Aorta (tissue), 5 donors: ENCODE data around the gene OGFOD2. TPM values are rescaled to one million over a fixed set of nuclear protein-coding genes. Genes with fewer than 3 reads are reported as not detected.

ENCODE experiments used
- ATAC-seq: fragments of 200-7000 bp; cut with Tn5 transposase; one replicate; pipeline ENCODE4 v1.9.1; 2022; ENCODE audit warnings: moderate library complexity; ENCODE audit not compliant: low FRiP score
- DNase-seq, 2 donors: peaks; one replicate each; pipeline ENCODE4 v3.0.0-alpha.2; 2020
- H3K27ac ChIP-seq, 2 donors: one replicate each; pipeline ENCODE4 v1.5.1; 2013; ENCODE audit warnings: low read length in 2 of 2, mild to moderate bottlenecking in 2 of 2, moderate library complexity in 2 of 2, control low read depth in 1 of 2, inconsistent platforms in 1 of 2, low read depth in 1 of 2
- H3K27me3 ChIP-seq, 2 donors: one replicate each; pipeline ENCODE4 v1.6.1; 2013; ENCODE audit warnings: control low read depth in 1 of 2, low read length in 1 of 2, mild to moderate bottlenecking in 1 of 2, moderate library complexity in 1 of 2; ENCODE audit not compliant: insufficient read depth in 2 of 2, control insufficient read depth in 1 of 2
- H3K36me3 ChIP-seq, 2 donors: one replicate each; pipeline ENCODE4 v1.6.1; 2013; ENCODE audit warnings: control low read depth in 1 of 2, low read length in 1 of 2, mild to moderate bottlenecking in 1 of 2; ENCODE audit not compliant: insufficient read depth in 2 of 2, control insufficient read depth in 1 of 2
- H3K4me1 ChIP-seq, 2 donors: one replicate each; pipeline ENCODE4 v1.6.1; 2013; ENCODE audit warnings: low read length in 2 of 2, control low read depth in 1 of 2, mild to moderate bottlenecking in 1 of 2, moderate library complexity in 1 of 2; ENCODE audit not compliant: insufficient read depth in 2 of 2, control insufficient read depth in 1 of 2
- H3K4me3 ChIP-seq, 2 donors: one replicate each; pipeline ENCODE4 v1.5.1; 2013; ENCODE audit warnings: low read length in 2 of 2, control low read depth in 1 of 2, mild to moderate bottlenecking in 1 of 2
- H3K9me3 ChIP-seq: one replicate; pipeline ENCODE4 v1.6.1; 2013; ENCODE audit warnings: mild to moderate bottlenecking, low read length; ENCODE audit not compliant: control insufficient read depth
- WGBS, 2 donors: extraction: QIAGEN DNeasy Blood & Tissue Kit; methylation state at CpG; one replicate each; pipeline ENCODE4 v1.1.7; 2013; 5-methylcytosine and 5-hydroxymethylcytosine counted together
- intact Hi-C, 2 donors: fragments of 100-400 bp; cut with DNase I; formaldehyde crosslinking; loops; one replicate each; pipeline versions ENCODE4 v1.14.2 to v1.15.0; 2022
- polyA plus RNA-seq, 2 donors: library from polyadenylated mRNA; stranded (reverse); fragments of 200-250 nt; gene quantifications; one replicate each; pipeline ENCODE4 v1.2.3, GENCODE V29; 2013
- total RNA-seq, 2 donors: library from RNA; stranded (reverse); fragmentation: NEBNext Ultra II Directional; extraction: Animal tissue kit (Norgen Biotek cat#: 25700); gene quantifications; one replicate each; pipeline ENCODE4 v1.2.1, GENCODE V29; 2021
- donor health status: healthy with polysubstance abuse.
- donor health status: Bipolar disorder and iron deficiency.
- donor health status: DM: no; HTN: no; CAD: no.
- donor health status: DM: no; HTN: no; CAD: no.
- donor health status: DM: yes; HTN: yes; CAD: no.

Gene OGFOD2
- total and polyA plus RNA-seq, 4 donors = 8.9 to 16.6 (median 13.9) TPM

GRCh38 chr12:122959566-122960192 lies 15.4 kb upstream of the OGFOD2 start:
- 93 to 95% methylated on average over 35 of the region's 35 CpGs for WGBS, 2 donors
- DNase-seq = no peak
- no peak overlapping the region for H3K4me3 ChIP-seq
- H3K27ac ChIP-seq = no peak overlapping the region
- no peaks in the 10 kb centered on the region for H3K27me3 ChIP-seq
- H3K36me3 ChIP-seq = peaks cover 0 to 3% of the 10 kb centered on the region in 2 donors
- intact Hi-C loops = no loop called here
- ATAC-seq = no peak
- no peaks in the 10 kb centered on the region for H3K4me1 ChIP-seq
- H3K9me3 ChIP-seq = no peaks in the 10 kb centered on the region

GRCh38 chr12:122960193-122960569 lies 14.9 kb upstream of the OGFOD2 start:
- WGBS, 2 donors = 97 to 98% methylated on average over 8 of the region's 8 CpGs
- H3K4me1 ChIP-seq = no peaks in the 10 kb centered on the region
- peaks cover 0 to 3% of the 10 kb centered on the region in 2 donors for H3K36me3 ChIP-seq
- no peak for ATAC-seq
- no peaks in the 10 kb centered on the region for H3K27me3 ChIP-seq
- no peak for DNase-seq
- no peak overlapping the region for H3K4me3 ChIP-seq
- no peaks in the 10 kb centered on the region for H3K9me3 ChIP-seq
- no peak overlapping the region for H3K27ac ChIP-seq
- intact Hi-C loops = no loop called here

GRCh38 chr12:122961531-122962329 lies 13.3 kb upstream of the OGFOD2 start:
- H3K27ac ChIP-seq = no peak overlapping the region
- H3K27me3 ChIP-seq = no peaks in the 10 kb centered on the region
- WGBS, 2 donors = 79 to 83% methylated on average over 10 of the region's 10 CpGs
- H3K4me1 ChIP-seq = no peaks in the 10 kb centered on the region
- H3K9me3 ChIP-seq = no peaks in the 10 kb centered on the region
- intact Hi-C loops = no loop called here
- DNase-seq (no peak), ATAC-seq (no peak)
- no peak overlapping the region for H3K4me3 ChIP-seq
- peaks cover 0 to 3% of the 10 kb centered on the region in 2 donors for H3K36me3 ChIP-seq

GRCh38 chr12:122963941-122964265 lies 11.1 kb upstream of the OGFOD2 start:
- 1 to 8% methylated on average over 7 to 8 of the region's 8 CpGs for WGBS, 2 donors
- ATAC-seq (no peak), DNase-seq (no peak)
- Histone ChIP-seq H3K9me3 (no peaks in the 10 kb centered on the region), H3K4me3 (no peak overlapping the region), H3K27ac (no peak overlapping the region), H3K36me3 (peaks cover 0 to 3% of the 10 kb centered on the region in 2 donors), H3K27me3 (no peaks in the 10 kb centered on the region), H3K4me1 (no peaks in the 10 kb centered on the region)
- intact Hi-C loops = no loop called here

- no peaks in the 10 kb centered on the region for H3K4me1 ChIP-seq
- ATAC-seq (no peak), DNase-seq (no peak)
- no peaks in the 10 kb centered on the region for H3K9me3 ChIP-seq
- H3K36me3 ChIP-seq = peaks cover 0 to 2% of the 10 kb centered on the region in 2 donors
- no peak overlapping the region for H3K27ac ChIP-seq
- WGBS, 2 donors = 85 to 88% methylated on average over 19 of the region's 19 CpGs
- intact Hi-C loops = no loop called here
- H3K27me3 ChIP-seq = no peaks in the 10 kb centered on the region
- no peak overlapping the region for H3K4me3 ChIP-seq
Measured at GRCh38 chr12:122964439-122965257, 10.4 kb upstream of the OGFOD2 start.

- ATAC-seq (no peak), DNase-seq (no peak)
- no peak overlapping the region for H3K27ac ChIP-seq
- H3K4me1 ChIP-seq = no peaks in the 10 kb centered on the region
- no peaks in the 10 kb centered on the region for H3K9me3 ChIP-seq
- H3K4me3 ChIP-seq = no peak overlapping the region
- H3K27me3 ChIP-seq = no peaks in the 10 kb centered on the region
- WGBS, 2 donors = 45 to 51% methylated on average over 12 of the region's 12 CpGs
- no peaks in the 10 kb centered on the region for H3K36me3 ChIP-seq
- intact Hi-C loops = no loop called here
Measured at GRCh38 chr12:122965321-122965751, 9.7 kb upstream of the OGFOD2 start.

GRCh38 chr12:122965851-122966742 lies 8.9 kb upstream of the OGFOD2 start, which contains the start of gene ABCB9:
ABCB9 (minus strand) TSS chr12:122966463; CDS start chr12:122960235, 6,228 bp downstream.
- H3K36me3 ChIP-seq = no peaks in the 10 kb centered on the region
- ATAC-seq = peak; percentile 93
- no peaks in the 10 kb centered on the region for H3K9me3 ChIP-seq
- WGBS, 2 donors = 2 to 3% methylated on average over 51 to 55 of the region's 55 CpGs
- H3K4me1 ChIP-seq = no peaks in the 10 kb centered on the region
- peak within 1 kb of the TSS; percentile 37 to 63 for H3K4me3 ChIP-seq
- no peaks in the 10 kb centered on the region for H3K27me3 ChIP-seq
- DNase-seq = peak; percentile 95 to 99
- H3K27ac ChIP-seq = no peak within 1 kb of the TSS
- intact Hi-C loops = no loop called here
